ENCODE data around the gene KLHL26. TPM values are rescaled to one million over a fixed set of nuclear protein-coding genes. Genes with fewer than 3 reads are reported as not detected.
A peak's percentile ranks its signal among the peaks of the same experiment; 100 is the strongest.

Gene KLHL26
- total RNA-seq, 1 donor from 2014 or later: 52.8 TPM

DNA sequence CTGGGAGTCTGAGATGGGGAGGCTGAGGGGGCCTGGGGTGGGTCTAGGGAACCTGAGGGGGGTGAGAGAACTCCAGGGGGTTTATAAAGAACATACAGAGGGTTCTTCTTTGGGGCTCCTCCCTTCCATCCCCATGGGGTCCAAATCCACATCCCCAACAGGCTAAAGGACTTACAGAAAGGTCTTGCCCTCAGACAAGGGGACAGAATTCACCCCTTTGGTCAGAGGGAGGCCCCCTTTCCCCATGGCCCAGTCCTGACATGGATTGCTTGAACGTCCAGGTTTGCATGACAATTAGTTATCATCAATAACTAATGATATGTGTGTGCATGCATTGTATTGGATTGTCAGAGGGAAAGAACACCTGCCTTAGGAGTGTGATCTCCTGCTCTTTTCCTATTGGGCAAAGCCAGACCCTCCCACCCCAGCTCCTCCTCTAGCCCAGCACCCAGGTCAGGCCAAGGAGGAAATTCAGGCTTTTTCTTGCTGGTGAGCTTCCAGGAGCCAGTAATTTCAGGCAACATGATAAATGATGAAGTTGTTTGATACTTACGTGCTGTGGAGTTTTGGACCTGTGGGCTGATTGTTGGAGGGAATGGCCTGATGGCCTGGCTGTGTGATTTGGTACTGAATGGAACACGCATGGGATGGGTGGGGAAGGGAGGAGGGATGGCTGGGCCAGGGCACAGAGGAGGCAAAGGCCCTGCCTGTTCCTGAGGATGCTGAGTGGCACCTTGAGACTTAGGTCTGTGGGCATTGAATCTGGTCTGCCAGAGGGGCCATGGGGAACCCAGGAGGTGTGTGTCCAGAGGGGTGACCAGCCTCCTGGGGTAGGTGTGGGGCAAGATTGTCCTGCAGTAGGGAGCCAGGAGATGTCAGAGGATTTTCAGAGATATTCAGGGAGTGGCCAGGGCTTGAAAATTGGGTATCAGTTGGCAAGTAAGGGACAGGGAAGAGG, 1.1 kb downstream of the KLHL26 start:
- peak overlapping the region; percentile 85 to 95 for H3K4me3 ChIP-seq
- H3K4me1 ChIP-seq: peaks cover 7 to 9% of the 10 kb centered on the region in 2 donors
- intact Hi-C loops (cut with DNase I): loop anchor here (1.0 to 5.0 kb wide), 2 partner anchors 7 to 46 kb away; no protein-coding TSS in a partner anchor
- H3K9me3 ChIP-seq: no peaks in the 10 kb centered on the region
- peak overlapping the region; percentile 88 to 94 for H3K27ac ChIP-seq
- peaks cover 0 to 3% of the 10 kb centered on the region in 2 donors for H3K36me3 ChIP-seq
- TF ChIP-seq, protein P1, sequence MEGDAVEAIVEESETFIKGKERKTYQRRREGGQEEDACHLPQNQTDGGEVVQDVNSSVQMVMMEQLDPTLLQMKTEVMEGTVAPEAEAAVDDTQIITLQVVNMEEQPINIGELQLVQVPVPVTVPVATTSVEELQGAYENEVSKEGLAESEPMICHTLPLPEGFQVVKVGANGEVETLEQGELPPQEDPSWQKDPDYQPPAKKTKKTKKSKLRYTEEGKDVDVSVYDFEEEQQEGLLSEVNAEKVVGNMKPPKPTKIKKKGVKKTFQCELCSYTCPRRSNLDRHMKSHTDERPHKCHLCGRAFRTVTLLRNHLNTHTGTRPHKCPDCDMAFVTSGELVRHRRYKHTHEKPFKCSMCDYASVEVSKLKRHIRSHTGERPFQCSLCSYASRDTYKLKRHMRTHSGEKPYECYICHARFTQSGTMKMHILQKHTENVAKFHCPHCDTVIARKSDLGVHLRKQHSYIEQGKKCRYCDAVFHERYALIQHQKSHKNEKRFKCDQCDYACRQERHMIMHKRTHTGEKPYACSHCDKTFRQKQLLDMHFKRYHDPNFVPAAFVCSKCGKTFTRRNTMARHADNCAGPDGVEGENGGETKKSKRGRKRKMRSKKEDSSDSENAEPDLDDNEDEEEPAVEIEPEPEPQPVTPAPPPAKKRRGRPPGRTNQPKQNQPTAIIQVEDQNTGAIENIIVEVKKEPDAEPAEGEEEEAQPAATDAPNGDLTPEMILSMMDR (IDR thresholded peaks at IDR 0.05): peak in 1 of 3 experiments; percentile 19
- no peak for DNase-seq (ENCODE audit: low spot score in 2 of 2)
- no peaks in the 10 kb centered on the region for H3K27me3 ChIP-seq

DNA sequence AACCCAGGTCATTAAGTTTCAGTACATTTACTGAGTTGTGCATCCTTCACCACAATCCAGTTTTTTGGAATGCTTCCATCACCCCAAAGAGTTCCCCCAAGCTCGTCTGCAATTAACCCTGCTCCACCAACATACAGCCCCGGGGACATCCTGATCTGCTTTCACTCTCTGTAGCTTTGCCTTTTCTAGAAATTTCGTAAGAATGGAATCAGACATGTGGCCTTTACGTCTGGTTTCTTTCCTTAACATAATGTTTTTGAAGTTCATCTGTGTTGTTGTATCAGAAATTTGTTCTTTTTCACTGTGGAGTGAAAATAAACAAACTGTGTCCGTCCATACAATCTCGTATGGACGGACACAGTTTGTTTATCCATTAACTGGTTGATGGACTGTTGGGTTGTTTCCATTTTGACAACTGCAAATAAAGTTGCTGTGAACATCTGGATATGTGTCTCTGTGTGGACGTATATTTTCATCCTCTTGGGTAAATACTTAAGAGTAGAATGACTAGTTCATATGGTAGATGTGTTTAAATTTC, 2.9 kb downstream of the KLHL26 start:
- intact Hi-C loops (cut with DNase I): loop anchor here (5.0 kb wide), 1 partner anchor 47 kb away; no protein-coding TSS in a partner anchor
- H3K36me3 ChIP-seq: peaks cover 0 to 3% of the 10 kb centered on the region in 2 donors
- DNase-seq (ENCODE audit: low spot score in 2 of 2): no peak
- H3K27me3 ChIP-seq: no peaks in the 10 kb centered on the region
- H3K4me3 ChIP-seq: no peak overlapping the region
- no peak overlapping the region for H3K27ac ChIP-seq
- TF ChIP-seq, protein P1 (IDR thresholded peaks at IDR 0.05): no peak
- peaks cover 9 to 15% of the 10 kb centered on the region in 2 donors for H3K4me1 ChIP-seq
- H3K9me3 ChIP-seq: no peaks in the 10 kb centered on the region

DNA sequence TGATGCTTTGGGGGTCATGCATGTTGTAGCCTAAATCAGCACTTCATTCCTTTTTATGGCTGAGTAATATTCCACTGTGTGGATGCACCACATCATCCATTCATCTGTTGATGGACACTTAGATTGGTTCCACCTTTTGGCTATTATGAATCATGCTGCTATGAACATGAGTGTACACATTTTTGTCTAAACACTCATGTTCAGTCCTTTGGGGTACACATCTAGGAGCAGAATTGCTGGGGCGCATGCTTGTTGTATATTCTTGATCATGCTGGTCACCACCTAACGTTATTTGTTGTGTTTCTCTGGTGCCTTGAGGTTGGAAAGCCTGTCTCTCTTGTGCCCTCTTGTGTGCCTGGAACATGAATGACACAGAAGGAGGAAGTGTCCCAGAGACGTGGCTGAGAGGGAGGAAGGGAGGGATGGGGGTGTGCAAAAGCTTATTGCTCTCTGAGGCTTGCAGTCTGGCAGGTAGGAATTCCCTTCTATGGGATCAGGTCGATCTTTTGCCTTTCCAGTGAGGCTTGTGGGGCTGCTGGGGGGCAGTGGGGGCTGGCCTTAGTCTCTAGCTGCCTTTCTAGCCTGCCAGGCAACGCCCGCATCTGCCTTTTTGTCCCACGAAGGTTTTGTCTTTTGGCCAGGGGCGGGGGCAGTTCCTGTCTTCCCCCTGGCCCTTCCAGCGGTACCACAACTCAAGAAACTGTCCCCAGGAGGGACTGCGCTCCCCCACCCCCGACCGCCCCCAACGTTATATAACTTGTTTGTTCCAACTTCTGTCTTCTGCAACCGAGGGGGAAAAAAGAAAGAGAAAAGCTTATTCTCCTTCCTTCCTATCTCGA, 7.6 kb downstream of the KLHL26 start:
- no peak for DNase-seq (ENCODE audit: low spot score in 2 of 2)
- H3K27ac ChIP-seq: peak overlapping the region; percentile 82 to 86
- no peaks in the 10 kb centered on the region for H3K27me3 ChIP-seq
- H3K9me3 ChIP-seq: no peaks in the 10 kb centered on the region
- TF ChIP-seq, protein P1 (IDR thresholded peaks at IDR 0.05): peak in 2 of 3 experiments; percentile 26 to 39
- H3K4me1 ChIP-seq: peaks cover 11 to 35% of the 10 kb centered on the region in 2 donors
- intact Hi-C loops (cut with DNase I): loop anchor here (1.0 to 2.0 kb wide), 3 partner anchors 7 to 38 kb away; partner anchors contain the start of genes CRTC1 and KLHL26
- H3K36me3 ChIP-seq: peaks cover 0 to 3% of the 10 kb centered on the region in 2 donors
- H3K4me3 ChIP-seq: peak overlapping the region; percentile 37 to 50

DNA sequence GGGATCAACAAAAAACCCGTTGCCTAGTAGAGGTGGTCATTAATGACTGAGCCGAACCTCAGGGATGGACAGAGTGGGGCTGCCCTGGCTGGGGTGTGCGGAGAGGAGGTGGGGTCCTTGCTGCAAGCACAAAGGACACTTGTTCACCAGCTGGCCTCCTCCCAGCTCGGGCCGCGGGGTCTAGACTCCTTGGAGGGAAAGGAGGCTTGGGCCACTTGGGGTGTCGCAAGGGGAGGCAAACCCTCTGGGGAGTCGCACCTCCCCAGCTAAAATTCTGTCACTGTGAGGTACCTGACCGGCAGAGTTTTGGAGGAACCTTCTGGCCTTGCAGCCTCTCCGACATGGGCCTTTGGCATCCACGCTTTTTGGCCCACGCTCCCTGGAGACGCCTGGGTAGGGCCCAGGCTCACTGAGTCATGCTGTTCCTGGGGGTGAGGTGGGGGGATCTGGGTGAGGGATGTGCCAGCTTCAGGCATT, 8.2 kb downstream of the KLHL26 start:
- intact Hi-C loops (cut with DNase I): loop anchor here (1.0 to 2.0 kb wide), 3 partner anchors 8 to 38 kb away; partner anchors contain the start of genes CRTC1 and KLHL26
- Histone ChIP-seq H3K4me1 (peaks cover 11 to 42% of the 10 kb centered on the region in 2 donors), H3K9me3 (no peaks in the 10 kb centered on the region), H3K36me3 (peaks cover 0 to 3% of the 10 kb centered on the region in 2 donors), H3K4me3 (peak overlapping the region; percentile 37 to 50), H3K27me3 (no peaks in the 10 kb centered on the region), H3K27ac (peak overlapping the region; percentile 82 to 86)
- TF ChIP-seq, protein P1 (IDR thresholded peaks at IDR 0.05): no peak
- peak; percentile 45 to 90 for DNase-seq (ENCODE audit: low spot score in 2 of 2)

Measured in ascending aorta (tissue), 2 donors.